Activated CD8-positive, alpha-beta memory T cell treated with anti-CD3 and anti-CD28 coated beads for 4 hours (primary cell): Measurements from ENCODE around the gene APBB2.

Experiments used
- DNase-seq, 2 donors: peaks; one replicate each; pipeline ENCODE4 v3.0.0-alpha.2; 2020; ENCODE audit warnings: low read depth in 2 of 2

Gene APBB2

DNA sequence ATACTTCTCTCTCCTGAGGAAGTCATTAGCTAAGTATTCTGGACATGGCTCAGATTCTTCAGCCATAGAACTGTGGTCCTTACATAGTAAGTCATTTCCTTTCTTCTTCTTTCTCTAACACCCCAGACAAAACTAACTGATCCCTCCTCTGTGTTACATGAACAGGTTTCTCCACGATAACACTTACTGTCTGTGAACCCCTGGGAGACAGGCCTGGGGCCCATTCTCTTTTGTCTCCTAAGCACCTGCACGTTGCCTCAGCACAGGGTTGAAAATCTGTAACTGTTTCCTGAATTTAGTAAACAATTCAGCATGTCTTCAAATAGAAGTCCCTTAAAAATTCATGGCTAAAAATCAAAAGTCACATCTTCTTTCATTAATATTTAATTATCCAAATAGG is 24.7 kb downstream of the APBB2 start:
- DNase-seq, result no peak

GRCh38 chr4:41189076-41189475 is 25.3 kb downstream of the APBB2 start:
- no peak for DNase-seq

GRCh38 chr4:41185614-41186592 is 28.4 kb downstream of the APBB2 start:
- no peak for DNase-seq

DNA sequence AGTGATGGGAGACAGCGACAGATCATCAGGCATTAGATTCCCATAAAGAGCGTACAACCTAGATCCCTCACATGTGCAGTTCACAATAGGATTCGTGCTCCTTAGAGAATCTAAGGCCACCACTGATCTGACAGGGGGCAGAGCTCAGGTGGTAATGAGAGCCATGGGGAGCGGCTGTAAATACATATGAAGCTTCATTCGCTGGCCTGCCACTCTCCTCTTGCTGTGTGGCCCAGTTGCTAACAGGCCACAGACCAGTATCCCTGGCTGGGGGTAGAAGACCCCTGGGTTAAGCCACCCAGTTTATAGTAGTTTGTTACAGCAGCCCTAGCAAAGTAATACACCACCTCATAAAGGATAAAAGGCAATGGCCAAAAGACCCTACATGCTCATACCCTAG is 30.3 kb downstream of the APBB2 start:
- DNase-seq, result no peak

DNA sequence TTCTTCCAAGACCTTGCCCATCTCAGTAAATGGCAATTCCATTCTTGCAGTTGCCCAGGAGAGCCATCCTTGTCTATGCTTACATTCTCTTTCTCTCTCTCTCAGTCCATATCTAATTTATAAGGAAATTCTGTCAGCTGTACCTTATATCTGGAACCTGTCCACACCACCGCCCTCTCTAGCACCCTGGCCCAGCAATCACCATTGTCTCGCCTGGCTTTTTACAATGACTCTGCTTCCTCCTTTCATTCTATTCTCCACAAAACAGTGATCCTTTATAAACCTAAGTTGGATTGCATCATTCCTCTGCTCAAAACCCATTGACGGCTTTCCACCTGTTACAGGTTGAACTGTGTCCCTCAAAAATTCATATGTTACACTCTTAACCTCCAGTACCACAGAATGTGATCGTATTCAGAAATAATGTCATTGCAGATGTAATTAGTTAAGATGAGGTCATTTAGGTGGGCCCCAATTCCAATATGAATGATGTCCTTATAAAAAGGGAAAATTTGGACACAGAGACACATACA is 31.3 kb downstream of the APBB2 start:
- no peak for DNase-seq

- no peak for DNase-seq
Observed at GRCh38 chr4:41181037-41181436, 33.3 kb downstream of the APBB2 start.

DNA sequence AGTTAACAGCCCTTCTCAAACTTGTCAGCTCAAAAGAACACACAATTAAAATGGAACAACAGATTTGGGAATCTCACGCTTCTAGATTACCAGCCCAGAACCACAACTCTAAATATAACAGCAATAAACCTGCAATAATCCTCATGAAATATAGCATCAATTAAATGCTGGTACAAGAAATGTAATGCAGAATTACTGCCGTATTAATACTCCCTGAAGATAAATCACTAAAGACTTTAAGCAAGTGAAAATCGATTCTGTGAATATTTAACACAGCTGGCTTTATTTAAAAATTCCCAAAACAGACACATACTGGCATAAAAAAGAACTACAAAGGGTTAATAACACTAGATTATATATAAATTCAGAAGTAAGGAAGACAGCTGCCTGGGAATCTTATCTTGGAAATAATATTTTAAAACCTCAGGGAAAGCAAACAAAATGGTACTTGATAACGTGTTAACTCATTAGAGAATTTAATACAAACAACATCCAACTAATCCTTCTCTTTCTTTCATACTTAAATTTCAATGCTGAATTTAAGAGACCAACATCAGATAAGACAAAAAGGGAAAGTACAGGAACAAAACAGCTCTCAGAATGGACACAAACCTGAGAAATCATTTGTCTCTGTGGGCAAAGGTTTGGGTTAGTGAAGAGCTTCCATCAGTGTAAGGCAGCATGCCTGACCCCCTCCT is 34.7 kb downstream of the APBB2 start:
- DNase-seq, result no peak

- DNase-seq, result no peak
Observed at GRCh38 chr4:41178372-41179370, 35.7 kb downstream of the APBB2 start.

DNA sequence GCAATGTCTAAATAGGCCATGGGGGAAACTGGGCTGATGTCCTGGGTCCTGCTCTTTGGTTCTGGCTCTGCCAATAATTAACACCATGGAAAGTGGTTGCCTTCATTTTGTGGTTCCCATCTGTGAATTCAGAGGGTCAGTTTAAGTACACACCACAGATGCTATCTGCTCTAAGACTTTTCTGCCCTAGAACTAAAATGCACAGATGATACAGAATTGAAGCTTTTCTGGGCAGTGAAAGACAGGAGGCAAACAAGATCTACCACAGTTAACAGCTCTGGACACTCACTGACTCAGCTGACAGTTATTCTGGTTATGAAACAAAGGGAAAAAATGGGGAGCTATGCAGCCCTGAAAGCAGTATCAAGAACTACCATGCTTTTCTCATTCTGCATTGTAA is 37.3 kb downstream of the APBB2 start:
- no peak for DNase-seq

- DNase-seq, result no peak
Observed at GRCh38 chr4:41176340-41176739, 38.0 kb downstream of the APBB2 start.

- no peak for DNase-seq
Observed at GRCh38 chr4:41175794-41176193, 38.5 kb downstream of the APBB2 start.

DNA sequence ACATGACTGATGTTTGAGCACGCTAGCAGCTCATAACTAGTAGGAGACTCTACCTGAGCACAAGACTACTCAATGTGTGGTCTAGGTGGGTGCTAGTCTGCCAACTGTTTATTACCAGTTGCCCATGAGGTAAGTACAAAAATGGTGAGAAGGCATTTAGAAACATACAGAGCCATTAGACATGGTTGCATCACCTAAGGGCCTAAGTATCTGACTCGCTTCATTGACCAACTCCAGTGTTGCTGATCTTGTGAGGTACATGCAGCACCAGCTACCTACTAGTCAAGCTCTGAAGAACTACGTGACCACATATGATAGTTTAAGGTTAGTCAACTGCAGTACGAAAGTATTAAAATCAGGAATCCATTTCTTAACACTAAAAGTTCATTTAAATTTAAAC is 39.9 kb downstream of the APBB2 start:
- DNase-seq, result no peak

- no peak for DNase-seq
Observed at GRCh38 chr4:41172786-41173185, 41.6 kb downstream of the APBB2 start.

DNA sequence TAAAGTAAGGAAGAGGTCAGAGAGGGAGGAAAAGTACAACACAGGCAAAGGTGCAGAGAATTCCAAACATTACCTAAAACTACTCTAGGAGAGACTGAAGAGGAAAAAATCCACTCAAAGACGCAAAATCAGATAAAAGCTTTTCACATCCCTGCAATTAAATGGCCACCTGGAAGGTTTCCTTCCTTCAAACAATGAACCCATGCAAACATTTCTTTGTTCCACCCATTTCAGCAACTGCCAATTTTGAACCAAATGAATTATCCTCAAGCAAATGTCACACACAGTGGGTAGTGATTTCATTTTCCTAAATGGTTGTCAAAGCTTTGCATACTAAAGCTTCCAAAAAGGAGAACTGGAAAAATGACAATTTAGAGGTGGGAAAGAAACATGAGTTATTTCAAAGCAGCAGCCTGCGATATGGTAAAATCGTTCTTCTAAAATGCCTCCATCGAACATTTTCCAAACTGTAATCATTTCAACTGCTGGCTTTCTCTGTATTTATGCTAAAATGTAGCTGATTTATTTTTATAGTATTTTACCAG is 45.0 kb downstream of the APBB2 start:
- no peak for DNase-seq

- DNase-seq, result no peak
Observed at GRCh38 chr4:41167191-41167590, 47.2 kb downstream of the APBB2 start.

GRCh38 chr4:41164405-41164804 is 49.9 kb downstream of the APBB2 start:
- no peak for DNase-seq

- DNase-seq, result no peak
Observed at GRCh38 chr4:41161355-41161754, 53.0 kb downstream of the APBB2 start.

- DNase-seq, result no peak
Observed at GRCh38 chr4:41160856-41161255, 53.5 kb downstream of the APBB2 start.

DNA sequence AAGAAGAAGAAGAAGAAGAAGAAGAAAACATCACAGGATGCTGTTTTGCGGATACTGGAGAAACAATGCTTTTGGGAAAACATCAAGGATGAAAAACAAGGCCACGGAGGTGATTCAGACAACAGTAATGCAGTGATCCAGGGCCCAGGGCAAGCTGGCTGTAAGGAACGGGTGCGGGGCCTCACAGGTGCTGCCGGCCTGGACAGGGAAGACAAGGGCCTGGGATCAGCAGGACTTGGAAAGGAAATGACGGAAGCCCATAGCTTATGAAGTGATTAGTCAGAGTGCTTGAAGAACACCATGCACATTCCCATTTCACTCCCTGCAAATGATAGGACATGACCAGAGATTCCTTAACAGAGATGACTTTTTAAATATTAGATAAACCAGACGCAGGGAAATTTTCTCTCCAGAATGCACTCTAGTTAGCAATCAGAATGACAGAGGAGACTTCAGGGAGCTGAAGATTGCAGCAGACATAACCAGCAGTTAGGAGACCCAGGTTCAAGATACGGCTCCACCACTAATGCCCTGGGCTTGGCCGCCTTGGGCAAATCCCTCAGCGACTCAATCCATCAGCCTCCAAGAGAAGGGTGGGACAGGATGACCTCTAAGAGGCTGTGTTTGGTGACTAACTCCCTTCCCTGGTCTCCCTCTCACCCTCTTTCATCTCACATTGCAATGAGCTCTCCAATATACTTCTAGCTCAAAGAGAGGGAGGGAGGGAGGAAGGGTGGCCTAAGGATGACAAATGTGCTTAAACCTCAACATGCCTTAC is 54.1 kb downstream of the APBB2 start:
- DNase-seq, result no peak

DNA sequence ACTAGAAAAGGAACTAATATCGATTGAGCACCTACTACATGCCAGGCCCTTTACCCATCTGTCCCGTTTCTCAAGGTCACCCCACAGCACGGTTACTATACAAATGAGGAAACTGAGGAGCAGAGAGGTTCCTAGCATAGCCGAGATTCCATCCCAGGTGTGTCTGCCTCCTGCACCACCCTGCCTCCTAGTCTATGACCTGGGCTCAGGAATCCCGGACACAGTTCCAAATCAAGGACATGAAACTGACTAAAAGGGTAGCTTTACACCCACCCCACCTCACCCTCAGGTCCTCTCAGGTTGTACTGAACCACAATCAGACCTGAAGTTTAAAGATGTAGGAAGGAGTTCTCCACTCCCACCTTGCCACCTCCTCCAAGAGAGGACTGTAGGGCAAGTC is 55.6 kb downstream of the APBB2 start:
- no peak for DNase-seq
